ENCODE measurements around the gene MT3.
"Not testable (repeated sequence)": the region's sequence is repeated elsewhere in the genome, so short reads cannot be mapped to it uniquely, and the experiment has no call there.

MT3 gene

GRCh38 chr16:56561126-56561525, 28.2 kb upstream of the MT3 start:
- no peak for TF ChIP-seq ZNF274 (IDR thresholded peaks at IDR 0.05; ENCODE audit: low read depth, low read length)
- no peak overlapping the region for H3K4me3 ChIP-seq (ENCODE audit: low read length)

GRCh38 chr16:56564793-56565477, 24.4 kb upstream of the MT3 start, which contains the start of gene MT4:
Gene MT4 (plus strand): TSS chr16:56565073. CDS start chr16:56565129, 56 bp downstream.
- H3K4me3 ChIP-seq (ENCODE audit: low read length), result no peak within 1 kb of the TSS
- no peak for TF ChIP-seq ZNF274 (IDR thresholded peaks at IDR 0.05; ENCODE audit: low read depth, low read length)

GRCh38 chr16:56569971-56570370, 19.4 kb upstream of the MT3 start:
- H3K4me3 ChIP-seq (ENCODE audit: low read length), result no peak overlapping the region
- no peak for TF ChIP-seq ZNF274 (IDR thresholded peaks at IDR 0.05; ENCODE audit: low read depth, low read length)

- no peak for TF ChIP-seq ZNF274 (IDR thresholded peaks at IDR 0.05; ENCODE audit: low read depth, low read length)
These were observed 17.8 kb upstream of the MT3 start for GRCh38 chr16:56571525-56571924.

GRCh38 chr16:56574625-56575024, 14.7 kb upstream of the MT3 start:
- H3K4me3 ChIP-seq (ENCODE audit: low read length), result no peak overlapping the region
- TF ChIP-seq ZNF274 (IDR thresholded peaks at IDR 0.05; ENCODE audit: low read depth, low read length), result no peak

More at GRCh38 chr16:56571525-56571924, 17.8 kb upstream of the MT3 start:
- no peak overlapping the region for H3K4me3 ChIP-seq (ENCODE audit: low read length)

GRCh38 chr16:56576585-56577299, 12.6 kb upstream of the MT3 start:
- TF ChIP-seq ZNF274 (IDR thresholded peaks at IDR 0.05; ENCODE audit: low read depth, low read length), result no peak
- H3K4me3 ChIP-seq (ENCODE audit: low read length), result no peak overlapping the region

GRCh38 chr16:56577300-56577625, 12.1 kb upstream of the MT3 start:
- H3K4me3 ChIP-seq (ENCODE audit: low read length), result no peak overlapping the region
- no peak for TF ChIP-seq ZNF274 (IDR thresholded peaks at IDR 0.05; ENCODE audit: low read depth, low read length)

GRCh38 chr16:56580391-56581048, 8.8 kb upstream of the MT3 start:
- no peak for TF ChIP-seq ZNF274 (IDR thresholded peaks at IDR 0.05; ENCODE audit: low read depth, low read length)
- no peak overlapping the region for H3K4me3 ChIP-seq (ENCODE audit: low read length)

GRCh38 chr16:56582911-56583310, 6.4 kb upstream of the MT3 start:
- H3K4me3 ChIP-seq (ENCODE audit: low read length), result not testable (repeated sequence)

- TF ChIP-seq ZNF274 (IDR thresholded peaks at IDR 0.05; ENCODE audit: low read depth, low read length), result no peak
- no peak overlapping the region for H3K4me3 ChIP-seq (ENCODE audit: low read length)
These were observed 5.8 kb upstream of the MT3 start for GRCh38 chr16:56583351-56584168.

GRCh38 chr16:56584276-56584675, 5.1 kb upstream of the MT3 start:
- no peak overlapping the region for H3K4me3 ChIP-seq (ENCODE audit: low read length)
- TF ChIP-seq ZNF274 (IDR thresholded peaks at IDR 0.05; ENCODE audit: low read depth, low read length), result no peak

- H3K4me3 ChIP-seq (ENCODE audit: low read length), result no peak overlapping the region
- no peak for TF ChIP-seq ZNF274 (IDR thresholded peaks at IDR 0.05; ENCODE audit: low read depth, low read length)
These were observed 567 bp upstream of the MT3 start for GRCh38 chr16:56588781-56589140.

GRCh38 chr16:56591377-56592060, 2.2 kb downstream of the MT3 start:
- no peak for TF ChIP-seq ZNF274 (IDR thresholded peaks at IDR 0.05; ENCODE audit: low read depth, low read length)
- H3K4me3 ChIP-seq (ENCODE audit: low read length), result no peak overlapping the region

Data from GM08714 (cell line).